ENCODE results near the gene CYFIP1.

GRCh38 chr15:23014394-23015000, 34.3 kb upstream of the CYFIP1 start:
- TF ChIP-seq CTCF (IDR thresholded peaks at IDR 0.05; ENCODE audit: poor library complexity, severe bottlenecking) = no peak
- TF ChIP-seq EZH2 (IDR thresholded peaks at IDR 0.05; ENCODE audit: borderline replicate concordance, insufficient read depth, low read length, poor library complexity, severe bottlenecking) = no peak

All from neural cell (in vitro differentiated cells).